Ishikawa (cell line): Measurements from ENCODE around the gene SFT2D1.

Experiments used
- CEBPB ChIP-seq: IDR thresholded peaks from 2 replicates; pipeline ENCODE4 v1.6.1; 2012
- CREB1 ChIP-seq: IDR thresholded peaks from 2 replicates; pipeline ENCODE4 v1.6.1; 2012; ENCODE audit warnings: low read depth
- TCF12 ChIP-seq: IDR thresholded peaks from 2 replicates; pipeline ENCODE4 v1.6.1; 2012; ENCODE audit warnings: low read depth

- TF ChIP-seq CREB1 (no peak), TCF12 (no peak), CEBPB (no peak)
Measured at GRCh38 chr6:166306378-166307081, 35.8 kb downstream of the SFT2D1 start.
